ENCODE data around the gene SLC10A1. TPM values are rescaled to one million over a fixed set of nuclear protein-coding genes. Genes with fewer than 3 reads are reported as not detected.
A peak's percentile ranks its signal among the peaks of the same experiment; 100 is the strongest.
"Not testable (repeated sequence)": the region's sequence is repeated elsewhere in the genome, so short reads cannot be mapped to it uniquely, and the experiment has no call there.

Gene SLC10A1
- under 1 TPM in 2 of 10 donors, not detected in 8; 0.12 to 0.13 TPM for polyA plus RNA-seq (ENCODE audit: insufficient read length in 10 of 10)
- long read RNA-seq, donor 1 = 0 reads
- long read RNA-seq, donor 2 = 0 reads
- long read RNA-seq, donor 3 = 0 reads
- long read RNA-seq, donor 4 = 0 reads
- long read RNA-seq, donor 5 = 0 reads
- long read RNA-seq, donor 6 = 0 reads
- long read RNA-seq, donor 7 = 0 reads
- long read RNA-seq, donor 8 = 0 reads
- long read RNA-seq, donor 9 = 0 reads

DNA sequence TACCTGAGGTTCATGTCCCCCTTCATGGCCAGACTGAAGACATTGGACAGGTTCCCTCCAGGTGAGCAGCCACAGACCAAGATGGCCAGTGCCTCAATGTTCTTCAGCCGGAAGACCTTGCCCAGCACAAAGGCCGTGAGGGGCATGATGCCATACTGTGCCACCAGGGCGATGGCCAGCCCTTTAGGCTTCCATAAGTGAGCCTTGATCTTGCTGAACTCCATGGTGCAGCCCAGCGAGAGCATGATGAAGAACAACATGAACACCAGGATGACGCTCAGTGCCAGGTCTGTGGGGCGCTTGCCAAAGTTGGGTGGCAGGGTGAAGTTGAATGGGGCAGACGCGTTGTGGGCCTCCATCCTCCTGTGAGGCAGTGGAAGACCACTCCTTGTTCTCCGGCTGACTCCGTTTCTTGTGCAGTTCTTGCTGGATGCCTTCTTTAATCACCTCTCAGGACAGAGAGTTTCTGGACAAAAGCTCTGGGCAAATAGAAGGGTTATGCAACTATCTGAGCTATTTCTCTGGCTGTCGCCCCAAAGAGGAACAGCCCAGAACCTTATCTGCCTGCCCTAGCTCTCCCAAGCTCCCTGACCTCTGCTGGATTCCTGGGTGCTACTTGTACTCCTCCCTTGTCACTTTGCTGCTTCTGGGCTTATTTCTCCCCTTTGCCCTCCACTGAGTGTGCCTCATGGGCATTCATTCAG is at the start of gene SLC10A1:
TSS of gene SLC10A1 (minus strand) at position 445 of the 704 bp plus-strand sequence. CDS start at position 359, 86 bp downstream.
- no peak for DNase-seq

DNA sequence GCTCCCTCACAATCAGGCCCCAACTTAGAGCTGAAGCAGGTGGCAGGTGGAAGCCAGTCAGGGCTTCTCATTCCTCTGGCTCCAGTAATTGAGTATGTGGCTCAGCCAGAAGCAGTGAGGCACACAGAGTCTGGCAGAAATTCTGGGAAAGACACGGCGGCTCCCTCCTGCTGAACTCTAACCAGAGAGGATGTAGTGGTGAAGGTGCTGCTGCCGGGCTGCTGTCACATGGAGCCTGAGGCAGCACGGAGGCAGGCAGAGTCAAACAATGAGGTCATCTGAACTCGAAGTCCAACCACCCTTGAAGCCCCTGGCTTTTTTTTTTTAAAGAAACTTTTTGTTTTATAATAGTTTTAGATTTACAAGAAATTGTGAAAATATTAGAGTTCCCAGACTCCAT is 48.7 kb upstream of the SLC10A1 start:
- DNase-seq = no peak

DNA sequence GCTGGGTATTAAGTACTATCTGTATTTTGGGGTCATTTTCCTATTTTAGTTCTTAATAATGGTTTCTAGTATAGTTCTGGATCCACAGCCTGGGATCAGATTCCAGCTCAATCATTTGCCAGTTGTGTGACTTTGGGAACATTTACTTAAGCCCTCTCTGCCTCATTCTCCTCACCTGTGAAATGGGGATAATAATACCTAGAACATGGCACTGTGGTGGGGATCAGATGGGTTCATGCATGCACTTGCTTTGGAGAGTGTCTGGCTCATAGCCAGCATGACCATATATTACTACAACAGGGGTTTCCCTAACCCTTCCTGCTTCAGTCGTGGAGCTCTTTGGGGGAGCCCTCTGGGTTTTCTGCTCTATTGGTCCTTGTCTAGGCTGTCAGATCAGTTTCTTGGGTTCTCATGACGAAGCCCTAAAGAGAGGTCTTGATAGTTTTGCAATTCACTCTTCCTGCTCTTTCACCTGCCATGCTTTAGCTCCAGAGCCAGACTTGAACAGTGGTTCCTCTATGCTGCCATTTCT is 48.1 kb upstream of the SLC10A1 start:
- no peak for DNase-seq

DNA sequence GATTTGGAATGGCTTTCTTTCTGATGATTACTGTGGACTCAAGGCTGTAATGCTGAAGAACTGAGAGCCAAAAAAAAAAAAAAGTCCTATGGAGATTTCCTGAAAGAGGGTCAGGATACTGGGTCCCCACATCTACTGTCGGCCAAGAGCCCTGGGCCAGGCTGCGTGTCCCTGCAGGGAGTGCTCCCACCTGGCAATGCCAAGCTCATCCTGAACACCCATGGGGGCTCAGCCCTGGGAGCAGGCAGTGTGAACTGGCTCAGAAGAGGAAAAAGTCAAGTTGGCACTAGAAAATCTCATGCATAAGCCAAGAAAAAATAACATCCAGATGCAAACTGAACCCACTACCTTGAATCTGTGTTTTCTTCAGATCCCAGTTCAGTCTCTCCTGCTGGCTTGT is 47.1 kb upstream of the SLC10A1 start:
- DNase-seq = no peak

DNA sequence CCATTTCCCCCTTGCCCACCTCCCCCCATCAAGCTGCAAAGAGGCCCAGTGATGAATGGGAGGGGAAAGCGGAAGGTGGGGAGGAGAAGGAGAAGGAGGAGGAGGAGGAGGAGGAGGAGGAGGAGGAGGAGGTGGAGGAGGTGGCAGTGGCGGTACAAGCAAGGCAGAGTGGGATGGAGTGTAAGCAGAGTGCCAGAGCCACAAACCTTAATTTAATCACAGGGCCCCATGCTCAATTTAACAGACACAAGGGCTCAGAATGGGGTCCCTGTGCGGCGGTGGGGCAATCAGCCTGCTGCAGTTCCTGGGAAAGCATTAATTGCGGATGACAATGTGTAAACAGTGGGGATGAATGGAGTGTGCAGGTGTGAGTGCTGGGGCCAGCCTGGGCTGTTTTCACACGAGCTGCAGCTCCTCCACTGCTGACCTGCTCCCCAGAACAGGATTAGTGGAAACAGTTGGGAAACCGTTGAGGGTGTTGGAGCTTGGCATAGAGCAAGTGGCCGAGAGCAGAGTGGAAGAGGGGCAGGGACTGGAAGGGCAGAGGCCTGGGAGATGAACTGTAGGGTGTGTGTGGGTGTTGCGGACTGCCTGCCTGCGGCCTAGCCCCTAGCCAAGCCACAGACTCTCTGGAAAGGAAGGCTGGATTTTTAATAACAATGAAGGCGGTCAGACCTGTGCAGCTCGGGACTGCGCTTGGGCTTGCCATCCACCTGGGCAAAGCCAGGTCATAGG is 45.8 kb upstream of the SLC10A1 start:
- no peak for DNase-seq

DNA sequence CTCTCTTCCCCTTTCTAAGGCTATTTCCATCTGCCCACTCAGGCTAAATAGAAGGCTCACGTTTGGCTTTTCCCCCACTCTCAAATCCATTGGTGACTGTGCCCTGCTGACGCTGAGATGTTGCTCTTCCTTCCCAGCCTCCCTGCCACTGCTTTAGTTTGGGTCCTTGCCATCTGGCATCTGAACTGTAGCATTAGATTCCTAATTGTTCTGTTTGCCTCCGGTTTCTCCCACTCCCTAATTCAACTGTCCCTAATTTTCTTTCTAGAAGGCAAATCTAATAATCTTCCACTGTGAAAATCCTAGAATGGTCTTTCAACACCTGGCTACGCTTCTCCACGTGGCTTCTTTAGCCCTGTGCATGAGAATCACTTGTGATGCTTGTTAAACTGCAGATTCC is 44.6 kb upstream of the SLC10A1 start:
- no peak for DNase-seq

DNA sequence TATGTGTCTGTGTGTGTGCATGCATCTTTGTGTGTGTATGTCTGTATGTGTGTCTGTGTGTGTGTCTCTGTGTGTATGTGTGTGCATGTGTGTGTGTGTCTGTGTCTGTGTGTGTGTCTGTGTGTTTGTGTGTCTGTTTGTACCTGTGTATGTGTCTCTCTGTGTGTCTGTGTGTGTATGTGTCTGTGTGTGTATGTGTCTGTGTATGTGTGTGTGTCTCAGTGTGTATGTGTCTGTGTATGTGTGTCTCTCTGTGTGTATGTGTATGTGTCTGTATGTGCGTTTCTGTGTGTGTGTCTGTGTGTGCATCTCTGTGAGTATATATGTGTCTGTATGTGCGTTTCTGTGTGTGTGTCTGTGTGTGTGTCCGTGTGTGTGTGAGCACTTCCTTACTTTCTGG is 42.6 kb upstream of the SLC10A1 start:
- DNase-seq = no peak

DNA sequence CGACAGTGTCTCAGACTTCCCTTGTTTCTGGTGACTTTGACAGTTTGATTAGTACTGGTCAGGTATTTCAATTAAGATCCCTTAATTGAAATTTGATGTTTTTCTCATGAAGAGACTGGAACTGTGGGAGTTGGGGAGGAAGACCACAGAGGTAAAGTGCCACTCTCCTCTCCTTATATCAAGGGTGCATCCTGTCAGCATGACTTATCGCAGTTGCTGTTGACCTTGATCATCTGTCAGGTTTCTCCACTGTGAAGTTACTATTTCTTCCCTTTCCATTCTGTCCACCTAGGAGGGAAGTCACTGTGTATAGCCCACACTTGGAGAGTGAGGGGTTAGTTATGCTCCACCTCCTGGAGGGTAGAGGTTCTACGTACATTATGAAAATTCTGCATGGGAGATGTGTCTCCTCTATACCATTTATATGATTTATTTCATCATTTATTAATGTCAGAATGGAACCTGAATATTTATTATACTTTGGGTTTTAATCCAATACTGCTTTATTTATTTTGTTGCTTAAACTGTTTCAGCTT is 41.9 kb upstream of the SLC10A1 start:
- DNase-seq = no peak

DNA sequence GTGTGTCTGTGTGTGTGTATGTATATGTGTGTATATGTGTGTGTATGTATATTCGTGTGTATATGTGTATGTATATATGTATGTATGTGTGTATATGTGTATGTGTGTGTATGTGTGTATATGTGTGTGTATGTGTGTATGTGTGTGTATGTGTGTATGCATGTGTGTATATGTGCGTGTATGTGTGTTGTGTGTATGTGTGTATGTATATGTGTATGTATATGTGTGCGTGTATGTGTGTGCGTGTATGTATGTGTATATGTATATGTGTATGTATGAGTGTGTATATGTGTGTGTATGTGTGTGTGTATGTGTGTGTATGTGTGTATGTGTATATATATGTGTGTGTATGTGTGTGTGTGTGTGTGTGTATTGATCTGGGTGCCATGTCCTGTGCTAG is 31.8 kb upstream of the SLC10A1 start:
- no peak for DNase-seq

DNA sequence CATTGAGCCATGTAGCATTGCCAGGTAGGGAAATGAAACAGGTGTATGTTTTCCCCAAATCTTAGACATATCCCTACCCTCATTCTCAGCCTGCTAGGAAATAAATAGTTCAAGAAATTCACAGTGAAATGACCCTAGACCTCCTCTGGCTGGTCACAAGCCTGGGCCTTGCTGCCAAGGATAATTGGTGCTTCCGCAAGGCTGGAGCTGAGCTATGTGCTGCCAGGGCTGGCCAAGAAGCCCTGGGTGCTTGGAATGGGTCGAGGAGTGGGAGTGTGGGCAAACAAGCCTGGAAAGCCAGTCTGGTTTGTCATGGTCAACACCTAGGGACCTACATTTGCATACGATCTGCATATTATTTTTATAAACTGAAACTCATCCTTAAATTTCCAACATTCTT is 31.3 kb upstream of the SLC10A1 start:
- DNase-seq = no peak

DNA sequence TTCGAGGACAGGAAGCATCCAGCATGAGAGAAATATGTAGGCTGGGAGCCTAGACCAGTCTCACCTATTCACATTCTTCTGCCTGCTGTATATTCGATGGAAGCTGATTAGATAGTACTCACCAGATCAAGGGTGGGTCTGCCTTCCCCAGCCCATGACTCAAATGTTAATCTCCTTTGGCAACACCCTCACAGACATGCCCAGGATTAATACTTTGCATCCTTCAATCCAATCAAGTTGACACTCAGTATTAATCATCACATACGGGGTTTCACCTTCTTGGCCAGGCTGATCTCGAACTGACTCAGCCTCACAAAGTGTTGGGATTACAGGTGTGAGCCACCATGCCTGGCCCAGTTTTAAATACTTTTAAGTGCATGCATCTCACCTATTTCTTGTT is 30.5 kb upstream of the SLC10A1 start:
- DNase-seq = no peak

DNA sequence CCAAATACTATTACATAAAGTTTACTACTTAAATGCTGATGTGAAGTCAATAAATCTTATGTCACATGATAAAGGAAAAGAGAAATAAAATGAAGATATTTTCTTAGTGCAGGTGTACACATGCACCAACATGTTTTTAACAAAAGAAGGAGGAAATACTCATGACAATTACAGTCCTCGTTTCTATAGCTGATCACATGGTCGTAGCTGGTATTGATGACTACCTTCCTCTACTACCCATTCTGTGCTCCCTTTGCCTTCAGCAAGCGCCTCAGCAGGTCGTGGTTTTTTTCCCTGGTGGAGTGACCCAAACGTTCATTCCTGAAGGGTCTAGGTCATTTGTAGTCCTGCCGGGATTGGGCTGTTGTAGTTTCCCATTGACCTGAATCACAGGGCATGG is 25.4 kb upstream of the SLC10A1 start:
- no peak for DNase-seq

DNA sequence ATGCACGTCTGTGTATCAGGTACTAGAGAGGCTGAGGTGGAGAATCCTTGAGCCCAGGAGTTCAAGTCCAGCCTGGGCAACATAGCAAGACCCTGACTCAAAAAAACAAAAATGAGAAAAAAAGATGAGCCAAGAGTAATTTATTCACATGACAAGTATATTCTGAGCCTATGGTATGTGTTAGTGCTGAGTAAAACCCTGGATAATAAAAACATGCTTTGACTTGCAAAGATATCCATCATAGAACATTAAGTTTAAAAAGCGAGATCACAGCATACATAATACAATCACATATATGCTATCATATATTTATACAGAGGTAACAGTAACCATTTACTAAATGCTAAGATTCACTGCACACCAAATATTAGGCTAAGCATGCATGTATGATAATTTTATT is 23.9 kb upstream of the SLC10A1 start:
- no peak for DNase-seq

DNA sequence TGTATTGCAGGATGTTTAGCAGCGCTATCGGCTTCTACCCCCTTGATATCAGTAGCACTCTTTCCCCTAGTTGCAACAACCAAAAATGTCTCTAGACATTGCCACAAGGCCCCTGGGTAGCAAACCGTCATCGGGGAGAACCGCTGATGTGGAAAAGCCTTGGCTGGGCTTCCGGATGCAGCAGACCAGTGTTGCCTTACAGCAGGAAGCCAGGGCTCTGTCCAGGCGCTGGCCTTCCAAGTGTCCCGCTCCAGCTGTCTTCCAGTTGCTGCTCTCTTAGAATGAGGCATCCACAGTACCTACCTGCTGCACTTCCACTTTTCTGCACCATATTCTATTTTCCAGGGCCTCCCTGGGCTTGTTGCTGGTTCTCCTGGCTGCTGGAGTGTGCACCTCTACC is 22.6 kb upstream of the SLC10A1 start:
- DNase-seq = no peak

DNA sequence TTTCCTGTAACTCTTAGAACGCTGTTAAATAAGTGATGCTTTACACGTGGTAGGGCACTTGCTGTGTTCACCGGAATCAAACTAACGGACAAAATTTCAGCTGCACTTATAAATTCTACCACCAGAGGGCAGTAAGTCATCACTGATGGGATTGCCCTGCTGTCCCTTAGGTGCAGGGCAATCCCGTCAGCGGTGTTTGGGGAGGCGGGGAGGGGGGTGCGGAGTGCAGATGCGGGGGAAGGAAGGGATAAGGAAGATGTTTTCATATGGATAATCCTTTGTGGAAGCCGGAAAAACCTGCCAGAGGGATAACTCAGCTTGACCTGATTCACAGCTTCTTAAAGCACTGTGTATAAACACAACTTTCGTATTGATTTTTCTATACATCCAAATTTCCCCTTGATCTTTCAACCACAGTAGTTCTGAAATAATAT is 21.7 kb upstream of the SLC10A1 start:
- peak; percentile 49 to 79 (median 73) for DNase-seq

DNA sequence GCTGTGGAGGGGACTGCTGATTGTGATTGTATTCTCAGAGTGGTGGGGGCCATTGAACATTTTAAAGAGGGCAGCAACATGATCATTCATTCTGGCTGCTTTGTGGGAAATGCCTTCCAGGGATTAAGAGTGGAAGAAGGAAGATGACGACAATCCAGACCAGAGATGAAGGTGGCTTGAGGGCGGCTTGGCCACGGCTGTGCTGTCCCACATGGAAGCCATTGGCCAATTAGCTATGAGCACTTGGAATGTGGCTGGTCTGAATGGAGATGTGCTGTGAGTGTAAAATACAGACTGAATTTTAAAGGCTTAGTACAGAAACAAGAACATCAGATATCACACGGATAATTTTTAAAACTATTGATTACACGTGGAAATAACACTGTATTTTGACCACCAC is 19.2 kb upstream of the SLC10A1 start:
- DNase-seq = no peak

DNA sequence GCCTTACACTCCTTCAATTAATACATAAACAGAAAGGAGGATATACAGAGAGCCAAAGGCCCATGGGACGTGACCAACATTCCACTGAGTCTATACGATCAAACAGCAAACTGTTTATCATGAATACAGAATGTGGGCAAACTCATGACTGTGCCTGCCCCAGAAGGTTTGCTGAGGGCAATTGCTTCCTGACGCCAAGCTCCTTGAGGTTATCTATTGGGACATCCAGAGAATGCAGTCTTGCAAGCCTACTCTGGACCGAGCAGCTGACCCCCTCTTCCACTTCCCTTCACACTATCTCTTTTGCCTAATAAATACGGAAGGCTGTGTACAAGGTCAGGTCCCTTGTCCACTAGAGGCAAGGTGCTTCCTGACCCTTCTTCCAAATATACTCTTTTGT is 18.5 kb upstream of the SLC10A1 start:
- no peak for DNase-seq

DNA sequence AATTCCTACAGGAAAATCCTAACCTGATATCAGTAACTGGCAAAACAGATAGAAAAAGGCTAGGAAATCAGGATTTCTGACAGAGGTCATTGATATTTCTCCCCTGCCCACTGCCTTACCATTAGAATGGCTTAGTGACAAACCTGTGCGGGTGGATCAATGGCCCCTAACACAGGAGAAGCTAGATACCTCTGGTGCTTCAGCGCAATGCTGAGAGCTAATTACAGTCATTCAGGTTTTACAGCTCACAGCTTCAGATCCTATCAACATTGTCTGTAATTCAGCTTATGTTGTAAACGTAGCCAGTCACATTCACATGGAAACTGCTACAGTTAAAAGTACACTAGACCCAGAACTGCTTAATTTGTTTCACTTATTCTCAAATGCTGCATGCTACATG is 17.4 kb upstream of the SLC10A1 start:
- no peak for DNase-seq

DNA sequence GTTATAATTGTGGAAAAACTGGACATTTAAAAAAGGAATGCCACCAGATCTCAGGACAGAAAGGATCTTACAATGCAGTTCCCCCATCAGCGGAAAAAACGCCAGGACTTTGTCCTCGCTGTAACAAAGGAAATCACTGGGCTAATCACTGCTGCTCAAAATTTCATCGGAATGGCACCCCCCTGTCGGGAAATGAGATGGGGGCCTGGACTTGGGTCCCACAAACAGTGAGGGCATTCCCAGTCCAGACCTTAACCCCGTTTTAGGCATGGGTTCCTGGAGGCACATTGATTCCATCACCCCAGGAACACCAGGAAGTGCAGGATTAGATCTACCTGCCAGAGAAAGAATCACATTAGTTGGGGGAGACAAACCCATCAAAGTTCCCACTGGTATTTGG is 16.3 kb upstream of the SLC10A1 start:
- not testable (repeated sequence) for DNase-seq

DNA sequence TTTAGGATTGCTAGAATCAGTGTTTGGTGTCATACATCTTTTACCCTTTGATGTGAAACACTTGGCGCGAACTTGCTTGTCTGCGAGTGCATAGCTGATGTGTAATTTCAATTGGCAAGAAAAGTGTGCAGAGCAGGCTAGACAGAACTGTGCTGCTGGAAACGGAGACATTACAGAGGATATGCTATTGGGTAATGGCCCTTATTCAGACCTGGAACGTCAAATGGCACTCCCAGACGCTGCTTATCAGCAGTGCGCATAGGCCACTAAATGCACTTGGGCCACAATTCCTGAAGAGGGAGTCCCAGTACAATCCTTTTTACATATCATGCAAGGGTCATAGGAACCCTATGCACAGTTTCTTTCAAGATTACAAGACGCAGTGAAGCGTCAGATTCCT is 15.7 kb upstream of the SLC10A1 start:
- DNase-seq = no peak

DNA sequence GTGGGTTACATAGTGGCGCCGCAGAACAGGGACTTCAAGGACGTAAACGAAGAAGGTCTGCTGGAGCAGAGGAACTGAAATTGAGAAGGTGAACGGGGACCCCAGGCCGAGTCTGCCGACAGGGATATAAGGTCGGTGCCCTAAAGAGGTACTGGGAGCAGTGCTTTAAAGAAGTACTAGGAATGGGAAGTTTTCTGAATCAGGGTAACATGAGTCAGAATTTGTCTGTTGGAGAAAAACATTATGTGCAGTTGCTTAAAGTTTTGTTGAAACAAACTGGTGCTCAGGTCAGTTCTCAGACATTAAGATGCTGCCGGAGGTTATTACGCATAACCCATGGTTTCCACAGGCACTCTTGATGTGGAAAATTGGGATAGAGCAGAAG is 14.8 kb upstream of the SLC10A1 start:
- no peak for DNase-seq

DNA sequence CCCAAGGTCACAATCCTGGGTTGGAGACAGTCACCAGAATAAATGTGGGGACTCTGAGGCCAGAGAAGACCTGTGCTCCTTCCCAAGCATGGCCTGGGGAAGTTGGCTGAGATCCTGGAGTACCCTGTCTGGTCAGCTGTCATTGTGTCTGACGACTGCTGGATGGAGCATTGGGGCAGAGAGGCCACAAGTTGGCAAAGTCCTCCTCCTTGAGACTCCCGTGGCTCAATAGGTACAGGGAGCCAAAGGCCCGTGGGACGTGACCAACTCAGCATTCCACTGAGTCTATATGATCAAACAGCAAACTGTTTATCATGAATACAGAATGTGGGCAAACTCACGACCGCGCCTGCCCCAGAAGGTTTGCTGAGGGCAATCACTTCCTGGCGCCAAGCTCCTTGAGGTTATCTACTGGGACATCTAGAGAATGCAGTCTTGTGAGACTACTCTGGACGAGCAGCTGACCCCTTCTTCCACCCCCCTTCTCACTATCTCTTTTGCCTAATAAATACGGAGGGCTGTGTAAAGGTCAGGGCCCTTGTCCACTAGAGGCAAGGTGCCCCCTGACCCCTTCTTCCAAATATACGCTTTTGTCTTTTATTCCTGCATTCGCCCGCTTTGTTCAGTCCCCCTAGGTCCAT is 14.3 kb upstream of the SLC10A1 start:
- no peak for DNase-seq
